HG02840 (cell line): ENCODE measurements around the gene TTL.

ENCODE experiments used
- ATAC-seq: cut with Tn5 transposase; IDR thresholded peaks from one replicate; pipeline ENCODE4 v1.9.1; 2021; ENCODE audit warnings: mild to moderate bottlenecking, moderate library complexity, moderate number of reproducible peaks; ENCODE audit not compliant: unreplicated experiment, low FRiP score

TTL gene

GRCh38 chr2:112572005-112572404, 90.0 kb downstream of the TTL start:
- ATAC-seq: no peak

GRCh38 chr2:112577756-112578155, 95.8 kb downstream of the TTL start:
- ATAC-seq: no peak

- ATAC-seq: no peak
Observed at GRCh38 chr2:112579241-112579640, 97.3 kb downstream of the TTL start.

GRCh38 chr2:112580084-112580483, 98.1 kb downstream of the TTL start:
- ATAC-seq: no peak

GRCh38 chr2:112582314-112582746, 100.4 kb downstream of the TTL start:
- ATAC-seq: no peak

GRCh38 chr2:112583497-112584133, 101.7 kb downstream of the TTL start:
- no peak for ATAC-seq

- peak; percentile 87 for ATAC-seq
Observed at GRCh38 chr2:112584134-112584890, 102.4 kb downstream of the TTL start, which contains the start of gene CHCHD5. Gene CHCHD5, plus strand, starts transcription at chr2:112584609. Its CDS starts 39 bp downstream, at chr2:112584648.

- no peak for ATAC-seq
Observed at GRCh38 chr2:112584891-112585250, 102.9 kb downstream of the TTL start.

- no peak for ATAC-seq
Observed at GRCh38 chr2:112585400-112585799, 103.4 kb downstream of the TTL start.

- ATAC-seq: no peak
Observed at GRCh38 chr2:112585873-112586464, 104.0 kb downstream of the TTL start.

- ATAC-seq: no peak
Observed at GRCh38 chr2:112588611-112589045, 106.7 kb downstream of the TTL start.
